Measurements from ENCODE around the gene SEPTIN8. TPM values are rescaled to one million over a fixed set of nuclear protein-coding genes. Genes with fewer than 3 reads are reported as not detected.
A peak's percentile ranks its signal among the peaks of the same experiment; 100 is the strongest.

Gene SEPTIN8
- total and polyA plus RNA-seq, 11 donors = 11.0 to 47.6 (median 33.6) TPM

- TF ChIP-seq CTCF (IDR thresholded peaks at IDR 0.05) = no peak
- no peak for TF ChIP-seq POLR2A (IDR thresholded peaks at IDR 0.05)
- H3K4me1 ChIP-seq = peaks cover 0 to 8% (median 5%) of the 10 kb centered on the region in 12 donors
- intact Hi-C loops (cut with DNase I) = no loop called here
- 95 to 96% (median 96%) methylated on average over 21 of the region's 21 CpGs for WGBS, 4 donors
- peaks cover 2 to 95% (median 85%) of the 10 kb centered on the region in 9 donors for H3K36me3 ChIP-seq
- no peak overlapping the region for H3K4me3 ChIP-seq
- DNase-seq = no peak
- H3K27ac ChIP-seq = no peak overlapping the region
- H3K9me3 ChIP-seq = no peaks in the 10 kb centered on the region
- H3K27me3 ChIP-seq = no peaks in the 10 kb centered on the region
- no peak for ATAC-seq
Observed at GRCh38 chr5:132760601-132761317, 16.3 kb downstream of the SEPTIN8 start.

- no peaks in the 10 kb centered on the region for H3K9me3 ChIP-seq
- no peaks in the 10 kb centered on the region for H3K27me3 ChIP-seq
- peaks cover 0 to 7% (median 0%) of the 10 kb centered on the region in 12 donors for H3K4me1 ChIP-seq
- peaks cover 2 to 93% (median 83%) of the 10 kb centered on the region in 9 donors for H3K36me3 ChIP-seq
- DNase-seq (no peak), ATAC-seq (peak in 1 of 4 donors; percentile 16)
- intact Hi-C loops (cut with DNase I) = no loop called here
- H3K4me3 ChIP-seq = no peak overlapping the region
- 95 to 97% (median 96%) methylated on average over 12 of the region's 12 CpGs for WGBS, 4 donors
- TF ChIP-seq POLR2A (IDR thresholded peaks at IDR 0.05) (no peak), CTCF (IDR thresholded peaks at IDR 0.05) (no peak)
- no peak overlapping the region for H3K27ac ChIP-seq
Observed at GRCh38 chr5:132760049-132760420, 17.0 kb downstream of the SEPTIN8 start.

GRCh38 chr5:132759114-132760048 is 17.7 kb downstream of the SEPTIN8 start:
- Histone ChIP-seq H3K27me3 (no peaks in the 10 kb centered on the region), H3K27ac (no peak overlapping the region), H3K9me3 (no peaks in the 10 kb centered on the region), H3K4me3 (no peak overlapping the region), H3K36me3 (peaks cover 2 to 87% (median 77%) of the 10 kb centered on the region in 9 donors), H3K4me1 (peaks cover 0 to 7% (median 0%) of the 10 kb centered on the region in 12 donors)
- ATAC-seq (peak in 1 of 4 donors; percentile 32), DNase-seq (no peak)
- no peak for TF ChIP-seq CTCF (IDR thresholded peaks at IDR 0.05)
- no peak for TF ChIP-seq POLR2A (IDR thresholded peaks at IDR 0.05)
- 90 to 93% (median 92%) methylated on average over 13 of the region's 13 CpGs for WGBS, 4 donors
- intact Hi-C loops (cut with DNase I) = loop anchor here in 3 of 10 donors (5.0 to 10.0 kb wide), 3 partner anchors 55 to 65 kb away; partner anchors contain the start of gene SOWAHA (in 1 of the 3)

GRCh38 chr5:132758451-132758850 is 18.6 kb downstream of the SEPTIN8 start:
- WGBS, 4 donors = 92 to 96% (median 95%) methylated on average over 13 of the region's 13 CpGs
- intact Hi-C loops (cut with DNase I) = loop anchor here in 3 of 10 donors (5.0 to 10.0 kb wide), 3 partner anchors 56 to 66 kb away; partner anchors contain the start of gene SOWAHA (in 1 of the 3)
- no peak overlapping the region for H3K4me3 ChIP-seq
- H3K27me3 ChIP-seq = no peaks in the 10 kb centered on the region
- DNase-seq (no peak), ATAC-seq (no peak)
- H3K36me3 ChIP-seq = peaks cover 2 to 81% (median 68%) of the 10 kb centered on the region in 9 donors
- H3K27ac ChIP-seq = no peak overlapping the region
- H3K9me3 ChIP-seq = no peaks in the 10 kb centered on the region
- TF ChIP-seq POLR2A (IDR thresholded peaks at IDR 0.05) (no peak), CTCF (IDR thresholded peaks at IDR 0.05) (no peak)
- peaks cover 0 to 3% (median 0%) of the 10 kb centered on the region in 12 donors for H3K4me1 ChIP-seq
